Measurements from ENCODE around the gene COL21A1.

Gene COL21A1

DNA sequence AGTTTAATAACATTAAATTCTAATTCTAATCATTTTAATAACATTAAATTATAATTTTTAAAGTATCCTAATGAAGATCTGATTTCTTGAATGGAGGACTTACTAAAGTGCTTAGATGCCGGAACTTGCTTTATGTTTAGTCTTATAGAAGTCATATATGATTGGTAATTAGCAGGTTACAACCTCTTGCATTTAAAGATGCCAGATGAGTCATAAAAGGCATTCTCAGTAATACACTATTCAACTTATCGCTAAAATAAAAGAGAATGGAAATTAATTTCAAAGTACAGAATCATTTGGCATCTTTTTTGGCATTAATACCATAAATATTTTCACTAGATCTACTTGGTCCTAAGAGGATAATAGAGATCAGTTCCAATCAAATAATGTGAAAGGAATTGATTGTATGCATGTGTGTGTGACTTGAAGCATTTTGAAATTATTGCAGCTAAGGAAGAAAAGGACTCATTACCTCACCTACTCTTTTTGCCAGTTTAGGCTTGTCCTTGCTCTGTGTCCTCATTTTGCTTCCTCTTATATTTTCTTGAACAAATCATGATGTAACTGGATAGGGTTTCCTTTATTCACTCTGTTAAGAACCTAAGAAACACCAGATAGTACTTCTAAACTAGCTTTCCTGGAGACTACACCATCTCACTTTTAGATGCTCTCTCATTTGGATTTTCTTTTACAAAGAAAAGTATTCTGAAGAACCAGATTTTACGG, 2.7 kb downstream of the COL21A1 start:
- no peak for DNase-seq

GRCh38 chr6:56244089-56244488, 3.3 kb downstream of the COL21A1 start:
- DNase-seq = no peak

- no peak for DNase-seq
Observed at GRCh38 chr6:56243518-56244070, 3.8 kb downstream of the COL21A1 start.

DNA sequence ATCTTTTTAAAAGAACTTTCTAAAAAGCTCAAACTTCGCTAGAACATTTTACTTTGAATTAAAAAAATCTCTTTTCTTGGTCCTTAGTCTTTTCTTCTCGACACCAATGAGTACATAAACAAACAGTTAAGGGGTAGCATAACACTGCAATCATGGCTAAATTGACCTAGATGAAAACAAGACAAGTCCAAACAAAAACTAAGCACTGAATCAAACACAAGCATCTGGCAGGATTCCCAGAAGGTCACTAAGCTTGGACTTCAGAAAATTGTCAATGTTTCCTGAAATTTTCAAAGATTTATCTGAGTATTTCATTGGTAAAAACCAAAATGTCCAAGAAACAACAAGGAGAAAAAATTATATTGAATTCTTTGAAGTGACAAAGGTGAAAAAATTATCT, 5.0 kb downstream of the COL21A1 start:
- DNase-seq = peak; percentile 36

GRCh38 chr6:56241124-56241802, 6.1 kb downstream of the COL21A1 start:
- no peak for DNase-seq

GRCh38 chr6:56238352-56238751, 9.0 kb downstream of the COL21A1 start:
- no peak for DNase-seq

GRCh38 chr6:56235245-56235644, 12.1 kb downstream of the COL21A1 start:
- no peak for DNase-seq

GRCh38 chr6:56232436-56232835, 14.9 kb downstream of the COL21A1 start:
- DNase-seq = no peak

DNA sequence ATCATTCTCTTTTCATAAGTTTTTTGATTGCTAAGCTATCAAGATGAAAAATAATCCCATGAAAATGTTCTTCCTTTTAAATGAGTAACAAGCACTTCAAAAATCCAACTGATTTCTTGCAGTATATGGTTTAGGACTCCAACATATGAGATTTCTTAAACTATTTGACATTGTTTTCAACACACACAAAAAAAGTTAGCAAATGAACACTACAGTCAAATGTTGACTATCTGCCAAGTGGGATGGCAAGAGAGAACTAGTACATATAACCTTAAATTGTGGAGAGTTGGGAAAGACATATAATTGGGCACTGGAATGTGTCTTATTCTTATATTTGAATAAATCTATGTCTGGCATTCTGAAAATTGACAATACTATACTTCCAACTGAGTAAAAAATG, 15.6 kb downstream of the COL21A1 start:
- no peak for DNase-seq

DNA sequence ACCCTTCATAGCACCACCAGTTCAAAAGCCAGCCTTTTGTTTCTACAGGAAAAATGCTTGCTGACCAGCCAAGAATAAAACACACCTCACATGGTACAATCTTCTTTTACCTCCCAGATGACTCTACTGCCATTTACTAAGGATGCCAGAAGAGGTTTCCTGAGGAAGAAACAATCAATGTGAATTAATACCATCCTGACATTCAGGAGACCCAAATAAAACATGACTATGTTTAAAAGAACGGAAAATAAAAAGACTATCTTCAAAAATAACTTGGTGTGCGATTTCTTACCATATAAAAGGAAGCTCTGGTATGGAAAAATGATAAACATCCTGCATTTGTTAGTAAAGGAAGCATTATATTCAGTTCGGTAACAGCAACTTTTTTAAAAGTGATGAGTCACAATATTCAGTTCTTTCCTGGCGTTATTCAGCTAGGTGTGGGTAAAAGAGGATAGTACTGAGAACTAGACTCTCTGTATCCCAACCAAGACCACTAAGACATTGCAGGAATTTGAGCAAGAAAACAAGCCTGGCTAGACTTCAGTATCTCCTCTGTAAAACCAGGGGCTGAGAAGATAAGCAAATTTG, 16.3 kb downstream of the COL21A1 start:
- no peak for DNase-seq

DNA sequence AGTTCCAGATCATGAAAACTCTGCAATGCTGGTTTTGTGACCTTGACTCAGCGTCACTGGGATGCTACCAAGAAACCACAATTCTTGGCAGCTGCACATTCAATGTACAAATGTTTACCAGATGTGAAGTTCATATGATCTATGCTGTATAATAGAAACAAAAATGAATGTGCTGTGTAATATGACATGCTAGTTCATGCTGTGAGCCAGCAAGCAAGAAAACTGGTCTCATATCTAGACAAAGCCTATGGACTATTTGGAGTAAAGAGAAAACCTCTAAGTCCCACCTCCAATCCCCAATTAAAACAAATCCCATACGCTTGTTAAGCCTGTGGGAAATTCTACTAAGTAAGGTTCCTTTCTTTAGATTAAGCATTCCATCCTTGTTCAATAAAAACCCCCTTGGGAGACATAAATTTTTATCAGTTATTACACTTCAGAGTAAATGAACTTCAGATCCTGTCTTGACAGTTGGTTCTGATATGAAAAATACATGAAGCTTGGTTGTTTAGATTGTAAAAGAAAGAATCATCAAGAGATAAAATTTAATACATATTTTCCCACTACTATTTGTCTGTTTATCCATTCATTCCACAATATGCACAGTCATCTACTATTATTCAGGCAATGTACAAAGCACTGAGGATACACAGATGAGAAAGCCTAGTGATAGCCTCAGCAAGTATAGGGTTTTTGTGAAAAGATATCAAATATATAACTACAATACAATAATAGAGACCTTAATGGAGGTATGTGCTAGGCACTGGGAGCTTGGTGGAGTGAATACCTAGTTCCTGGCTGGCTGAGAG, 20.1 kb downstream of the COL21A1 start:
- no peak for DNase-seq

GRCh38 chr6:56223995-56224394, 23.4 kb downstream of the COL21A1 start:
- DNase-seq = no peak

- DNase-seq = no peak
Observed at GRCh38 chr6:56222499-56222898, 24.9 kb downstream of the COL21A1 start.

DNA sequence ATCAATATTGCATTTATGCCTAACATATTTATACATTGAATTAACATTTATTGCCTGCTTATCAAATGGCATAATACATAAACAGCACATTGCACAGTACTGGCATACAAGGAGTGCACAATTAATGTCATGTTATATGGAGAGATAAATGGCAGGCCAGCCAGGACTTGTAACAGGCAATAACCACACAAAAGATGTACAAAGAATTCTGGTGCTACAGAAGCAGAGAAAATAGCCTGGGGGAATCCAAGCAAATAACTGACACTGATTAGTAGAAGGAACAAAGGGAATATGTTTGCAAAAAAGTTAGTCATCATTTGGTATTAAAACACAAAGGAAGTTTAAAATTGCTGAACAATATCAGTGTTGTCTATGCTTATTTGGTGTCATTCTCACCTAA, 27.3 kb downstream of the COL21A1 start:
- DNase-seq = no peak

GRCh38 chr6:56214703-56215101, 32.7 kb downstream of the COL21A1 start:
- DNase-seq = no peak

GRCh38 chr6:56214041-56214702, 33.2 kb downstream of the COL21A1 start:
- DNase-seq = no peak

DNA sequence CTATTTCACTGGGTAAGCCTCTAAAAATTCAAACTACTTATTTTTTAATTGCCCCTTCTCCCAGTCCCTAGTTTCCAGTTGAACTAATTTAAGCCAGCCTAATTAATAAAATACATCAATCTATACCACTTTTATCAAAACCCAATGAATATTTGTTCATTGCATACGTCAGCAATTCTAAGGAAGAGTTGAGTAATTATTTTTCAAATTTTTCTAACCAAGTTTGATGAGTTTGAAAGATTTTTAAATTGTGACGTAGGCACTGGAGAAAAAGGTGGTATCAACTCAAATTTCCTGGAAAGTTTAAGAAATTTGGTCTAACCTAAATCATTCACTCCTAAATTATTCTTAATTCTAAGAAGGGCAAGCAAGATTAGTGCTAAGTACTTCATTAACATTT, 35.7 kb downstream of the COL21A1 start:
- no peak for DNase-seq

DNA sequence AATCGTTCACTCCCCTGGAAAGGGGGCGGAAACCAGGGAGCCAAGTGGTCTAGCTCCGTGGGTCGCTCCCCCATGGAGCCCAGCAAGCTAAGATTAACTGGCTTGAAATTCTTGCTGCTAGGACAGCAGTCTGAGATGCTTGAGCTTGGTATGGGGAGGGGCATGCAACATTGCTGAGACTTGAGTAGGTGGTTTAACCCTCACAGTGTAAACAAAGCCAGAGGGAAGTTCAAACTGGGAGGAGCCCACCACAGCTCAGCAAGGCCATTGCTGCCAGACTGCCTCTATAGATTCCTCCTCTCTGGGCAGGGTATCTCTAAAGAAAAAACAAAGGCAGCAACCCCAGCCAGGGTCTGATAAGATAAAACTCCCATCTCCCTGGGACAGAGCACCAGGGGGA, 43.2 kb downstream of the COL21A1 start:
- no peak for DNase-seq

DNA sequence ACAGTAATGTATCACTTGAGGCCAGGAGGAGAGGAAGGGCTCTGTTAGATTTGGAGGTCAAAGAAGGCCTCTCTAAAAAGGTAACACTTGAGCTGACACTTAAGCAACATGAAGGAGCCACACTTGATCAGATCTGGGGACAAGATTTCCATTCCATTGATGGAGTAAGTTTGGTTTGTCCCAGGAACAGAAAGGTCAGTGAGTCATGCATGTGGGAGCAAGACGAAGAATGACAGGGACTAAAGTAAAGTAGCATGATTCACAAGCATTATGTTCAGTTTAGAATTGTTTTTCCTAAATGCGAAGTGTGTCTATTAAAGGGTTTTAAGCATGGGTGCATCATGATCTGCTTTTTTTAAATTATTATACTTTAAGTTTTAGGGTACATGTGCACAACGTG, 47.4 kb downstream of the COL21A1 start:
- DNase-seq = no peak

DNA sequence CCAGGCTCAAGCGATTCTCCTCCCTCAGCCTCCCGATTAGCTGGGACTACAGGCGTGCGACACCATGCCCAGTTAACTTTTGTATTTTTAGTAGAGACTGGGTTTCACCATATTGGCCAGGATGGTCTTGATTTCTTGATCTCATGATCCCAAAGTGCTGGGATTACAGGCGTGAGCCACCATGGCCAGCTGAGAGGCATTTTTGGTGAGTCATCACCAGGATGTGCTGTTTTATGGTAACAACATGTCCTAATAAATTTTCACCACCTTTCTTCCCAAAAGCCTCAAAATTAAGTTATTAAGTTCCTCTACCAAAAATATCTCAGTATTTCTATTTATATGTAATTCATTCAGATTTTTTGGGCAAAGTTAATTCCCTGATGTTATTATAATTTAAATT, 53.5 kb downstream of the COL21A1 start:
- DNase-seq = no peak

DNA sequence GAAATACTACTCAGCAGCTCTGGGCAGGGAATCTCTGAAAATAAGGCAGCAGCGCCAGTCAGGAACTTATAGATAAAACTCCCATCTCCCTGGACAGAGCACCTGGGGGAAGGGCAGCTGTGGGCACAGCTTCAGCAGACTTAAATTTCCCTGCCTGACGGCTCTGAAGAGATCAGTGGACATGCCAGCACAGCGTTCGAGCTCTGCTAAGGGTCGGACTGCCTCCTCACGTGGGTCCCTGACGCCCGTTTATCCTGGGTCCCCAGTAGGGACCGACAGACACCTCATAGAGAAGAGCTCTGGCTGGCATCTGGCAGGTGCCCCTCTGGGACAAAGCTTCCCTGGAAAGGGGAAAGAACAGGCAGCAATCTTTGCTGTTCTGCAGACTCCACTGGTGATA, 59.0 kb downstream of the COL21A1 start:
- DNase-seq = no peak

GRCh38 chr6:56187686-56188085, 59.7 kb downstream of the COL21A1 start:
- no peak for DNase-seq

GRCh38 chr6:56176741-56177140, 70.6 kb downstream of the COL21A1 start:
- DNase-seq = no peak

Measured in NCI-H2081 treated with DMSO at 0.1 percent for 48 hours (cell line).